Activated CD8-positive, alpha-beta T cell treated with anti-CD3 and anti-CD28 coated beads for 36 hours (primary cell): ENCODE data around the gene REXO1. TPM values are rescaled to one million over a fixed set of nuclear protein-coding genes. Genes with fewer than 3 reads are reported as not detected.

Source experiments
- ATAC-seq: fragments of 200-7000 bp; cut with Tn5 transposase; one replicate; pipeline ENCODE4 v1.10.0; 2021; ENCODE audit warnings: mild to moderate bottlenecking, moderate library complexity
- CTCF ChIA-PET: fragments of 350-600 bp; sonication (Branson Sonifier 250); formaldehyde crosslinking; loops from one replicate; lab custom pipeline; 2021; ENCODE audit warnings: antibody characterized with exemption; lab: Charles Lee
- POLR2A ChIA-PET: fragments of 350-600 bp; sonication (Branson Sonifier 250); formaldehyde crosslinking; loops from one replicate; lab custom pipeline; 2021; ENCODE audit warnings: antibody characterized with exemption; lab: Charles Lee
- DNase-seq: peaks from one replicate; pipeline ENCODE4 v3.0.0-alpha.2; 2020
- H3K27ac Mint-ChIP-seq: one replicate; pipeline ENCODE4 v1.8.0; 2021; ENCODE audit warnings: mild to moderate bottlenecking, mixed read lengths
- H3K27me3 Mint-ChIP-seq: one replicate; pipeline ENCODE4 v1.8.0; 2021; ENCODE audit warnings: mixed read lengths
- H3K36me3 Mint-ChIP-seq: one replicate; pipeline ENCODE4 v1.8.0; 2021; ENCODE audit warnings: low read depth, mixed read lengths
- H3K4me1 Mint-ChIP-seq: one replicate; pipeline ENCODE4 v1.8.0; 2021; ENCODE audit warnings: low read depth, mixed read lengths
- H3K4me3 Mint-ChIP-seq: one replicate; pipeline ENCODE4 v1.8.0; 2021; ENCODE audit warnings: mild to moderate bottlenecking, moderate library complexity, mixed read lengths
- H3K9me3 Mint-ChIP-seq: one replicate; pipeline ENCODE4 v1.8.0; 2021; ENCODE audit warnings: mixed read lengths
- CTCF ChIP-seq: fragments of 200-600 bp; IDR thresholded peaks from one replicate; pipeline ENCODE4 v1.8.0; 2022; ENCODE audit warnings: antibody characterized with exemption, mild to moderate bottlenecking
- intact Hi-C: fragments of 100-400 bp; cut with micrococcal nuclease; formaldehyde crosslinking; loops from one replicate; pipeline ENCODE4 v1.10.0; 2022
- total RNA-seq, 2 experiments: library from RNA; stranded (reverse); gene quantifications; one replicate each; pipeline ENCODE4 v1.2.3, GENCODE V29; 2021

REXO1 gene
- total RNA-seq, 2 experiments from 2014 or later: 43.4 to 46.8 TPM

DNA sequence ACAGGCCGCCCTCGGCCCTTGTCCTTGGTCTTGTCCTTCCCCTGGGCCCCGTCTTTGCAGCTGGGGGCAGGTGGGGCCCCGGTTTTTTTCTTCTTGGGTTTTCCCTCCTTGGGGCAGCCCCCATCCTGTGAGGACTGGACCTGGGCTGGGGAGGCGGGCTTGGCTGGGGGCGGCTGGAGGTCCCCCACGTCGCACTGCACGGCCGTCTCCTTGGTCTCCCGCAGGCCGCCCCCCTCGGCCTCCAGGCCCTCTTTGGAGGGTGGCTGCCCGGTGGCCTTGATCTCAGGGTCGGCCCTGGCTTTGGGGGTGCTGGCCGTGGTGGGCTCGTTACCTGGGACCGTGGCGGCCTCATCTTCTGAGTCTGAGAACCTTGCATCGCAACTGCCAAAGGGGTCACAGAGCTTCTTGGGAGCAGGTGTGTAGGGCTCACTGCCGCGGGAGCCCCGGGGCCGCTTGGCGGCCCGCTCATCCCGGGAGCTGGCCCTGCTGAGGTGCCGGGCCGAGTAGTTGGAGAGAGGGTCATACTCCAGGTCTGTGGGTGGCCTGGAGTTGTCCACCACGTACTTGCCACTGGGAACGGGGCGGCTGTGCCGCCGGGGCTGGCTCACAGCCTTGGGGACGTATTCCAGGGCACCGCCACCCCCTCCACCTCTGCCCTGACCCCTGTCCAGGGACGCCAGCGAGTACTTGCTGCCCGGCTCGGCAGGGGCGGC, 20.6 kb downstream of the REXO1 start:
- no peak overlapping the region for H3K4me3 Mint-ChIP-seq
- DNase-seq: no peak
- intact Hi-C loops: no loop called here
- peaks cover 5% of the 10 kb centered on the region for H3K4me1 Mint-ChIP-seq
- H3K27me3 Mint-ChIP-seq: no peaks in the 10 kb centered on the region
- peaks cover 14% of the 10 kb centered on the region for H3K36me3 Mint-ChIP-seq
- ChIA-PET POLR2A (interaction anchor here (0.6 to 1.4 kb wide), 2 partner anchors 15 to 19 kb away, joined by 3 read pairs; no protein-coding TSS in a partner anchor), CTCF (interaction anchor here (1.2 to 5.0 kb wide), 5 partner anchors 10 to 39 kb away, joined by 3 to 57 read pairs (median 11); no protein-coding TSS in a partner anchor)
- no peak for ATAC-seq
- H3K9me3 Mint-ChIP-seq: no peaks in the 10 kb centered on the region
- no peak for TF ChIP-seq CTCF
- no peak overlapping the region for H3K27ac Mint-ChIP-seq

GRCh38 chr19:1826557-1827521, 21.4 kb downstream of the REXO1 start:
- intact Hi-C loops: no loop called here
- H3K36me3 Mint-ChIP-seq: peaks cover 19% of the 10 kb centered on the region
- H3K9me3 Mint-ChIP-seq: no peaks in the 10 kb centered on the region
- TF ChIP-seq CTCF: no peak
- ChIA-PET CTCF (interaction anchor here (0.9 to 5.0 kb wide), 36 partner anchors 8 to 280 kb away, joined by 3 to 57 read pairs (median 4); partner anchors contain the start of genes ATP8B3, MBD3 and REXO1), POLR2A (interaction anchor here (0.6 to 1.4 kb wide), 5 partner anchors 16 to 174 kb away, joined by 3 to 5 read pairs (median 3); partner anchors contain the start of gene TCF3)
- ATAC-seq (no peak), DNase-seq (no peak)
- no peak overlapping the region for H3K27ac Mint-ChIP-seq
- H3K27me3 Mint-ChIP-seq: no peaks in the 10 kb centered on the region
- peaks cover 5% of the 10 kb centered on the region for H3K4me1 Mint-ChIP-seq
- no peak overlapping the region for H3K4me3 Mint-ChIP-seq

GRCh38 chr19:1825909-1826556, 22.2 kb downstream of the REXO1 start:
- peak; percentile 83 for TF ChIP-seq CTCF
- Mint-ChIP-seq H3K4me3 (no peak overlapping the region), H3K27ac (no peak overlapping the region), H3K27me3 (no peaks in the 10 kb centered on the region), H3K9me3 (no peaks in the 10 kb centered on the region), H3K4me1 (peaks cover 5% of the 10 kb centered on the region), H3K36me3 (peaks cover 19% of the 10 kb centered on the region)
- intact Hi-C loops: no loop called here
- peak; percentile 83 for DNase-seq
- ATAC-seq: peak; percentile 93
- CTCF ChIA-PET: interaction anchor here (0.8 to 5.0 kb wide), 41 partner anchors 8 to 280 kb away, joined by 3 to 57 read pairs (median 5); partner anchors contain the start of genes ATP8B3, MBD3 and REXO1
- POLR2A ChIA-PET: interaction anchor here (1.0 to 1.1 kb wide), 3 partner anchors 21 to 173 kb away, joined by 3 to 5 read pairs (median 3); partner anchors contain the start of gene TCF3

GRCh38 chr19:1824252-1824622, 24.0 kb downstream of the REXO1 start:
- no peak for TF ChIP-seq CTCF
- ATAC-seq (no peak), DNase-seq (no peak)
- peaks cover 5% of the 10 kb centered on the region for H3K4me1 Mint-ChIP-seq
- intact Hi-C loops: no loop called here
- no peak overlapping the region for H3K4me3 Mint-ChIP-seq
- ChIA-PET POLR2A (interaction anchor here (0.6 kb wide), 1 partner anchor 234 kb away, joined by 3 read pairs; no protein-coding TSS in a partner anchor), CTCF (interaction anchor here (0.8 kb wide), 1 partner anchor 13 kb away, joined by 3 read pairs; no protein-coding TSS in a partner anchor)
- H3K36me3 Mint-ChIP-seq: peaks cover 22% of the 10 kb centered on the region
- H3K27ac Mint-ChIP-seq: no peak overlapping the region
- H3K27me3 Mint-ChIP-seq: no peaks in the 10 kb centered on the region
- H3K9me3 Mint-ChIP-seq: no peaks in the 10 kb centered on the region
